Colonic mucosa (tissue), 4 donors: ENCODE data around the gene LIAS. TPM values are rescaled to one million over a fixed set of nuclear protein-coding genes. Genes with fewer than 3 reads are reported as not detected.

Source experiments
- DNase-seq: peaks from one replicate; pipeline ENCODE4 v3.0.0-alpha.2; 2020
- H3K27ac ChIP-seq: fragments of 200-600 bp; one replicate; pipeline ENCODE4 v1.8.0; 2021
- H3K27me3 ChIP-seq: fragments of 200-600 bp; one replicate; pipeline ENCODE4 v1.8.0; 2021
- H3K36me3 ChIP-seq: fragments of 200-600 bp; one replicate; pipeline ENCODE4 v1.8.0; 2021
- H3K4me1 ChIP-seq: fragments of 200-600 bp; one replicate; pipeline ENCODE4 v1.8.0; 2021; ENCODE audit warnings: mild to moderate bottlenecking
- H3K4me3 ChIP-seq: fragments of 200-600 bp; one replicate; pipeline ENCODE4 v1.8.0; 2021
- H3K9ac ChIP-seq, 2 donors: one replicate each; pipeline ENCODE4 v1.7.0; 2013; ENCODE audit warnings: control low read depth in 2 of 2, low read depth in 2 of 2, low read length in 2 of 2
- H3K9me3 ChIP-seq: fragments of 200-600 bp; one replicate; pipeline ENCODE4 v1.8.0; 2021
- CTCF ChIP-seq: fragments of 200-600 bp; IDR thresholded peaks from one replicate; pipeline ENCODE4 v1.8.0; 2022; ENCODE audit warnings: antibody characterized with exemption, mild to moderate bottlenecking
- intact Hi-C: fragments of 100-400 bp; cut with DNase I; formaldehyde crosslinking; loops from one replicate; pipeline ENCODE4 v1.14.1; 2022
- total RNA-seq, 2 donors: library from RNA; stranded (reverse); fragmentation: NEBNext Ultra II Directional in 1 of 2; extraction: Animal tissue kit (Norgen Biotek cat#: 25700) in 1 of 2; gene quantifications; one replicate each; pipeline ENCODE4 v1.2.1, GENCODE V29; 2021
- donor health status: healthy.
- donor health status: DM: no; HTN: no; CAD: no.
- donor health status: DM: no; HTN: no; CAD: no.

The LIAS gene
- total RNA-seq, 2 donors from 2014 or later, result 21.1 to 28.3 TPM

GRCh38 chr4:39426728-39427127 lies 32.1 kb upstream of the LIAS start:
- Histone ChIP-seq H3K36me3 (no peaks in the 10 kb centered on the region), H3K27me3 (no peaks in the 10 kb centered on the region), H3K9me3 (no peaks in the 10 kb centered on the region), H3K4me1 (no peaks in the 10 kb centered on the region), H3K4me3 (no peak overlapping the region), H3K9ac (no peak overlapping the region), H3K27ac (no peak overlapping the region)
- no peak for DNase-seq
- no peak for TF ChIP-seq CTCF
- intact Hi-C loops, result no loop called here

- no peaks in the 10 kb centered on the region for H3K4me1 ChIP-seq
- H3K36me3 ChIP-seq, result no peaks in the 10 kb centered on the region
- DNase-seq, result no peak
- H3K27me3 ChIP-seq, result no peaks in the 10 kb centered on the region
- no peaks in the 10 kb centered on the region for H3K9me3 ChIP-seq
- H3K27ac ChIP-seq, result no peak overlapping the region
- TF ChIP-seq CTCF, result no peak
- intact Hi-C loops, result no loop called here
- no peak overlapping the region for H3K4me3 ChIP-seq
- no peak overlapping the region for H3K9ac ChIP-seq
Observed at GRCh38 chr4:39427520-39428114, 31.2 kb upstream of the LIAS start.

- Histone ChIP-seq H3K9ac (no peak overlapping the region), H3K4me3 (no peak overlapping the region), H3K4me1 (no peaks in the 10 kb centered on the region), H3K27ac (no peak overlapping the region), H3K9me3 (no peaks in the 10 kb centered on the region), H3K36me3 (no peaks in the 10 kb centered on the region), H3K27me3 (no peaks in the 10 kb centered on the region)
- no peak for TF ChIP-seq CTCF
- DNase-seq, result no peak
- intact Hi-C loops, result no loop called here
Observed at GRCh38 chr4:39429476-39430334, 29.2 kb upstream of the LIAS start.

GRCh38 chr4:39433878-39434492 lies 24.9 kb upstream of the LIAS start:
- Histone ChIP-seq H3K27ac (no peak overlapping the region), H3K4me3 (no peak overlapping the region), H3K9ac (no peak overlapping the region), H3K9me3 (no peaks in the 10 kb centered on the region), H3K4me1 (no peaks in the 10 kb centered on the region), H3K36me3 (no peaks in the 10 kb centered on the region), H3K27me3 (no peaks in the 10 kb centered on the region)
- no peak for DNase-seq
- TF ChIP-seq CTCF, result no peak
- intact Hi-C loops, result no loop called here

GRCh38 chr4:39435659-39436563 lies 22.9 kb upstream of the LIAS start:
- Histone ChIP-seq H3K27ac (no peak overlapping the region), H3K9ac (no peak overlapping the region), H3K36me3 (no peaks in the 10 kb centered on the region), H3K27me3 (no peaks in the 10 kb centered on the region), H3K4me1 (no peaks in the 10 kb centered on the region), H3K9me3 (no peaks in the 10 kb centered on the region), H3K4me3 (no peak overlapping the region)
- intact Hi-C loops, result no loop called here
- no peak for DNase-seq
- TF ChIP-seq CTCF, result no peak
